Fibroblast of peridontal ligament (primary cell): ENCODE measurements around the gene ABCC1.
A peak's percentile ranks its signal among the peaks of the same experiment; 100 is the strongest.

Experiments
- DNase-seq: peaks from one replicate; pipeline ENCODE4 v3.0.0-alpha.2; 2010; ENCODE audit errors: extremely low read depth

ABCC1 gene

GRCh38 chr16:16048904-16049582, 99.6 kb downstream of the ABCC1 start:
- no peak for DNase-seq

- no peak for DNase-seq
Measured at GRCh38 chr16:16050106-16050505, 100.7 kb downstream of the ABCC1 start.

GRCh38 chr16:16051132-16051531, 101.7 kb downstream of the ABCC1 start:
- DNase-seq, result no peak

GRCh38 chr16:16052916-16053315, 103.5 kb downstream of the ABCC1 start:
- no peak for DNase-seq

GRCh38 chr16:16057102-16057501, 107.7 kb downstream of the ABCC1 start:
- DNase-seq, result no peak

GRCh38 chr16:16059160-16059559, 109.7 kb downstream of the ABCC1 start:
- no peak for DNase-seq

GRCh38 chr16:16059895-16060590, 110.6 kb downstream of the ABCC1 start:
- no peak for DNase-seq

GRCh38 chr16:16062023-16062937, 112.9 kb downstream of the ABCC1 start:
- DNase-seq, result no peak

GRCh38 chr16:16063683-16064082, 114.3 kb downstream of the ABCC1 start:
- no peak for DNase-seq

GRCh38 chr16:16064874-16065384, 115.5 kb downstream of the ABCC1 start:
- DNase-seq, result no peak

GRCh38 chr16:16067127-16067526, 117.7 kb downstream of the ABCC1 start:
- DNase-seq, result no peak

GRCh38 chr16:16071631-16072244, 122.3 kb downstream of the ABCC1 start:
- peak; percentile 37 for DNase-seq

- DNase-seq, result no peak
Measured at GRCh38 chr16:16073001-16073545, 123.7 kb downstream of the ABCC1 start.

- peak; percentile 88 for DNase-seq
Measured at GRCh38 chr16:16073891-16074881, 124.8 kb downstream of the ABCC1 start.

- DNase-seq, result no peak
Measured at GRCh38 chr16:16075488-16076422, 126.3 kb downstream of the ABCC1 start.

GRCh38 chr16:16076423-16076813, 127.0 kb downstream of the ABCC1 start:
- DNase-seq, result no peak

- DNase-seq, result no peak
Measured at GRCh38 chr16:16080465-16081065, 131.1 kb downstream of the ABCC1 start.

- no peak for DNase-seq
Measured at GRCh38 chr16:16081141-16081540, 131.7 kb downstream of the ABCC1 start.

GRCh38 chr16:16082255-16082654, 132.8 kb downstream of the ABCC1 start:
- DNase-seq, result no peak
